Adrenal gland (tissue), 12 donors: Measurements from ENCODE around the gene CPM. TPM values are rescaled to one million over a fixed set of nuclear protein-coding genes. Genes with fewer than 3 reads are reported as not detected.
"Not testable (repeated sequence)": the region's sequence is repeated elsewhere in the genome, so short reads cannot be mapped to it uniquely, and the experiment has no call there.

Source experiments
- DNase-seq, 7 donors: peaks; one replicate each; pipeline ENCODE4 v3.0.0-alpha.2; 2019 to 2020
- H3K27ac ChIP-seq, 5 donors: fragments of 200-600 bp; sonication (generic) in 4 of 5; 1 replicate in 3 of 5; 2 replicates in 2 of 5; pipeline versions ENCODE4 v1.5.1 to v1.8.0; 2016 to 2020; ENCODE audit warnings: mild to moderate bottlenecking in 1 of 5
- H3K27me3 ChIP-seq: fragments of 200-600 bp; 2 replicates; pipeline ENCODE4 v1.8.0; 2021
- H3K36me3 ChIP-seq, 2 donors: fragments of 200-600 bp; replicated peaks in 1 of 2; 1 replicate in 1 of 2; 2 replicates in 1 of 2; pipeline versions ENCODE4 v1.5.1 to v1.8.0; 2018 to 2022
- H3K4me1 ChIP-seq, 2 donors: fragments of 200-600 bp; replicated peaks in 1 of 2; 1 replicate in 1 of 2; 2 replicates in 1 of 2; pipeline versions ENCODE4 v1.5.1 to v1.8.0; 2018 to 2021
- H3K4me3 ChIP-seq, 4 donors: fragments of 200-600 bp; sonication (generic) in 3 of 4; one replicate each; pipeline ENCODE4 v1.5.1; 2016 to 2018
- H3K9me3 ChIP-seq, 3 donors: fragments of 200-600 bp; sonication (generic) in 1 of 3; replicated peaks in 1 of 3; 1 replicate in 2 of 3; 2 replicates in 1 of 3; pipeline versions ENCODE4 v1.5.1 to v1.8.0; 2016 to 2021
- CTCF ChIP-seq, 6 experiments: fragments of 450-650 bp in 4 of 6; fragments of 200-600 bp in 2 of 6; sonication (generic) in 1 of 6; IDR thresholded peaks; 1 replicate in 5 of 6; 2 replicates in 1 of 6; pipeline versions ENCODE4 v1.5.1 to v1.8.0; 2016 to 2021; ENCODE audit warnings: antibody characterized with exemption in 6 of 6, mild to moderate bottlenecking in 2 of 6, moderate library complexity in 1 of 6
- POLR2A ChIP-seq, 2 donors: fragments of 450-650 bp; IDR thresholded peaks; one replicate each; pipeline ENCODE4 v1.6.1; 2017; ENCODE audit warnings: antibody characterized with exemption in 2 of 2, mild to moderate bottlenecking in 2 of 2, moderate library complexity in 1 of 2
- WGBS, 4 donors: extraction: QIAGEN DNeasy Blood & Tissue Kit in 2 of 4; methylation state at CpG; one replicate each; pipeline versions ENCODE4 v1.1.5 to v1.1.7; 2013 to 2017; 5-methylcytosine and 5-hydroxymethylcytosine counted together
- intact Hi-C, 2 donors: fragments of 100-400 bp; cut with DNase I; formaldehyde crosslinking; loops; one replicate each; pipeline versions ENCODE4 v1.14.1 to v1.15.0; 2022 to 2023
- polyA plus RNA-seq, 3 donors: library from polyadenylated mRNA; stranded (reverse); fragments of 200-250 nt in 2 of 3; fragments of 350-450 nt in 1 of 3; fragmentation: Illumina TruSeq in 1 of 3; extraction: RNeasy Lipid Tissue Mini Kit (QIAGEN cat#74804) in 1 of 3; gene quantifications; one replicate each; pipeline ENCODE4 v1.2.3, GENCODE V29; 2013 to 2014
- total RNA-seq, 9 donors: library from RNA; depleted of rRNA in 4 of 9; stranded (reverse); fragments of >200 nt in 4 of 9; fragments of 120-200 nt in 1 of 9; fragmentation: NEBNext Ultra II Directional in 1 of 9; extraction: Animal tissue kit (Norgen Biotek cat#: 25700) in 1 of 9; gene quantifications; one replicate each; pipeline versions ENCODE4 v1.1.0 to v1.2.4, GENCODE V29; 2013 to 2023
- donor health status: healthy with polysubstance abuse.
- donor health status: Bipolar disorder and iron deficiency.
- donor health status: DM: yes; HTN: yes; CAD: no.
- donor health status: DM: no; HTN: no; CAD: no.
- donor health status: DM: no; HTN: no; CAD: no.
- donor health status: DM: yes; HTN: yes; CAD: no.

CPM gene
- total and polyA plus RNA-seq, 12 donors: 10.8 to 170 (median 53.5) TPM

GRCh38 chr12:68841717-68842116, 91.3 kb downstream of the CPM start:
- Histone ChIP-seq H3K4me1 (no peaks in the 10 kb centered on the region), H3K9me3 (no peaks in the 10 kb centered on the region), H3K4me3 (no peak overlapping the region), H3K27ac (no peak overlapping the region), H3K36me3 (peaks cover 0 to 61% of the 10 kb centered on the region in 2 donors), H3K27me3 (no peaks in the 10 kb centered on the region)
- 92 to 97% (median 94%) methylated on average over 2 of the region's 2 CpGs for WGBS, 4 donors
- no peak for TF ChIP-seq POLR2A (IDR thresholded peaks at IDR 0.05)
- no peak for TF ChIP-seq CTCF (IDR thresholded peaks at IDR 0.05)
- intact Hi-C loops: no loop called here
- no peak for DNase-seq

GRCh38 chr12:68841175-68841574, 91.8 kb downstream of the CPM start:
- DNase-seq, H3K4me1 ChIP-seq, H3K9me3 ChIP-seq, H3K27me3 ChIP-seq, H3K27ac ChIP-seq, H3K4me3 ChIP-seq, intact Hi-C loops: not testable (repeated sequence)
- peaks cover 0 to 66% of the 10 kb centered on the region in 2 donors for H3K36me3 ChIP-seq
- 95 to 98% (median 97%) methylated on average over 5 of the region's 5 CpGs for whole genome bisulfite sequencing, 4 donors

- no peak for TF ChIP-seq POLR2A (IDR thresholded peaks at IDR 0.05)
- no peak for TF ChIP-seq CTCF (IDR thresholded peaks at IDR 0.05)
- H3K27ac ChIP-seq: no peak overlapping the region
- no peak for DNase-seq
- H3K4me1 ChIP-seq: peaks cover 0 to 7% of the 10 kb centered on the region in 2 donors
- intact Hi-C loops: no loop called here
- H3K36me3 ChIP-seq: peaks cover 0 to 77% of the 10 kb centered on the region in 2 donors
- no peaks in the 10 kb centered on the region for H3K27me3 ChIP-seq
- 57 to 62% (median 58%) methylated on average over 2 of the region's 2 CpGs for WGBS, 4 donors
- H3K4me3 ChIP-seq: no peak overlapping the region
- no peaks in the 10 kb centered on the region for H3K9me3 ChIP-seq
Measured at GRCh38 chr12:68839183-68840147, 93.5 kb downstream of the CPM start.

- DNase-seq: no peak
- WGBS, 4 donors: 84 to 89% (median 87%) methylated on average over 5 of the region's 5 CpGs
- Histone ChIP-seq H3K36me3 (peaks cover 0 to 86% of the 10 kb centered on the region in 2 donors), H3K27ac (no peak overlapping the region), H3K4me1 (peaks cover 0 to 7% of the 10 kb centered on the region in 2 donors), H3K9me3 (no peaks in the 10 kb centered on the region), H3K27me3 (no peaks in the 10 kb centered on the region), H3K4me3 (no peak overlapping the region)
- intact Hi-C loops: no loop called here
- TF ChIP-seq POLR2A (IDR thresholded peaks at IDR 0.05) (no peak), CTCF (IDR thresholded peaks at IDR 0.05) (no peak)
Measured at GRCh38 chr12:68838046-68838886, 94.7 kb downstream of the CPM start.
